Lower leg skin (tissue), 4 donors: Measurements from ENCODE around the gene ST6GAL1. TPM values are rescaled to one million over a fixed set of nuclear protein-coding genes. Genes with fewer than 3 reads are reported as not detected.

Experiments
- DNase-seq, 2 donors: peaks; one replicate each; pipeline ENCODE4 v3.0.0-alpha.2; 2019; ENCODE audit warnings: low spot score in 2 of 2
- H3K4me3 ChIP-seq: fragments of 200-600 bp; sonication (generic); 2 replicates; pipeline ENCODE4 v1.5.1; 2017; ENCODE audit warnings: mild to moderate bottlenecking, low read depth; ENCODE audit not compliant: poor library complexity, severe bottlenecking
- POLR2A ChIP-seq, 2 donors: fragments of 450-650 bp; IDR thresholded peaks; one replicate each; pipeline ENCODE4 v1.6.1; 2016 to 2017; ENCODE audit warnings: antibody characterized with exemption in 2 of 2, mild to moderate bottlenecking in 1 of 2, moderate library complexity in 1 of 2
- WGBS, 2 donors: methylation state at CpG; one replicate each; pipeline ENCODE4 v1.1.5; 2018; 5-methylcytosine and 5-hydroxymethylcytosine counted together
- intact Hi-C: fragments of 100-400 bp; cut with DNase I; formaldehyde crosslinking; loops from one replicate; pipeline ENCODE4 v1.15.0; 2023; ENCODE audit warnings: low total_unique reads
- total RNA-seq, 4 donors: library from RNA; depleted of rRNA; stranded (reverse); fragments of >200 nt; gene quantifications; one replicate each; pipeline ENCODE4 v1.1.0, GENCODE V29; 2016
- TF ChIP-seq, protein P1 (sequence below), 3 donors: fragments of 450-650 bp; IDR thresholded peaks; one replicate each; pipeline ENCODE4 v1.5.1; 2016; ENCODE audit warnings: antibody characterized with exemption in 3 of 3, mild to moderate bottlenecking in 3 of 3, moderate library complexity in 2 of 3

ST6GAL1 gene
- total RNA-seq, 4 donors from 2014 or later = 12.8 to 44.5 (median 25.2) TPM

DNA sequence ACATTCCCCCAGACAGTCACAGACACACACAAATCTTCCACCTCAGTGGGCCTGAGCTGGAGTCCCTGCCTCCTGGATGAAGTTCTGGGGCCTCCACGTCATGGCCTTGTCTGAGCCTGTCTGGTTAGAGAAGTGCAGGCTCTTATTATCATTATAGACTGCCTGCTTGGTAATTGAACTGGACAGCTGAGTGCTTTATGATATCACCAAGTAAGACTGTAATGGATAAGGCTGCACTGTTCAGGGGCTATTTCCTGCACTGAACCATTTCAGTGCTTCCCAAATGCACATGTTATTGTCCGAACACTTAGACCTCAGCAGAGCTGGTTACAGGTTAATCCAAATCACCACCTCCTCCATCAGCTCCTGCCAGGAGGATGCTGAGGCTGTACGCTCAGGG, 8.7 kb upstream of the ST6GAL1 start:
- DNase-seq = no peak
- WGBS, 2 donors = 75 to 86% methylated on average over 3 of the region's 3 CpGs
- no peak for TF ChIP-seq POLR2A (IDR thresholded peaks at IDR 0.05)
- TF ChIP-seq, protein P1, sequence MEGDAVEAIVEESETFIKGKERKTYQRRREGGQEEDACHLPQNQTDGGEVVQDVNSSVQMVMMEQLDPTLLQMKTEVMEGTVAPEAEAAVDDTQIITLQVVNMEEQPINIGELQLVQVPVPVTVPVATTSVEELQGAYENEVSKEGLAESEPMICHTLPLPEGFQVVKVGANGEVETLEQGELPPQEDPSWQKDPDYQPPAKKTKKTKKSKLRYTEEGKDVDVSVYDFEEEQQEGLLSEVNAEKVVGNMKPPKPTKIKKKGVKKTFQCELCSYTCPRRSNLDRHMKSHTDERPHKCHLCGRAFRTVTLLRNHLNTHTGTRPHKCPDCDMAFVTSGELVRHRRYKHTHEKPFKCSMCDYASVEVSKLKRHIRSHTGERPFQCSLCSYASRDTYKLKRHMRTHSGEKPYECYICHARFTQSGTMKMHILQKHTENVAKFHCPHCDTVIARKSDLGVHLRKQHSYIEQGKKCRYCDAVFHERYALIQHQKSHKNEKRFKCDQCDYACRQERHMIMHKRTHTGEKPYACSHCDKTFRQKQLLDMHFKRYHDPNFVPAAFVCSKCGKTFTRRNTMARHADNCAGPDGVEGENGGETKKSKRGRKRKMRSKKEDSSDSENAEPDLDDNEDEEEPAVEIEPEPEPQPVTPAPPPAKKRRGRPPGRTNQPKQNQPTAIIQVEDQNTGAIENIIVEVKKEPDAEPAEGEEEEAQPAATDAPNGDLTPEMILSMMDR (IDR thresholded peaks at IDR 0.05) = no peak
- H3K4me3 ChIP-seq = no peak overlapping the region
- intact Hi-C loops = no loop called here

GRCh38 chr3:186922224-186922623, 8.1 kb upstream of the ST6GAL1 start:
- no peak overlapping the region for H3K4me3 ChIP-seq
- intact Hi-C loops = no loop called here
- 94 to 95% methylated on average over 9 of the region's 9 CpGs for WGBS, 2 donors
- TF ChIP-seq POLR2A (IDR thresholded peaks at IDR 0.05) = no peak
- TF ChIP-seq, protein P1 (IDR thresholded peaks at IDR 0.05) = no peak
- no peak for DNase-seq

- H3K4me3 ChIP-seq = no peak overlapping the region
- DNase-seq = no peak
- intact Hi-C loops = no loop called here
- TF ChIP-seq, protein P1 (IDR thresholded peaks at IDR 0.05) = no peak
- TF ChIP-seq POLR2A (IDR thresholded peaks at IDR 0.05) = no peak
- WGBS, 2 donors = 60 to 66% methylated on average over 5 of the region's 5 CpGs
These were observed 7.5 kb upstream of the ST6GAL1 start for GRCh38 chr3:186922790-186923189.

GRCh38 chr3:186923241-186923640, 7.1 kb upstream of the ST6GAL1 start:
- no peak overlapping the region for H3K4me3 ChIP-seq
- intact Hi-C loops = no loop called here
- 90 to 93% methylated on average over 3 of the region's 3 CpGs for WGBS, 2 donors
- no peak for DNase-seq
- TF ChIP-seq POLR2A (IDR thresholded peaks at IDR 0.05) = no peak
- TF ChIP-seq, protein P1 (IDR thresholded peaks at IDR 0.05) = no peak

- no peak for DNase-seq
- 98 to 100% methylated on average over 1 of the region's 1 CpG for WGBS, 2 donors
- TF ChIP-seq POLR2A (IDR thresholded peaks at IDR 0.05) = no peak
- TF ChIP-seq, protein P1 (IDR thresholded peaks at IDR 0.05) = no peak
- intact Hi-C loops = no loop called here
- no peak overlapping the region for H3K4me3 ChIP-seq
These were observed 4.5 kb upstream of the ST6GAL1 start for GRCh38 chr3:186925826-186926225.

DNA sequence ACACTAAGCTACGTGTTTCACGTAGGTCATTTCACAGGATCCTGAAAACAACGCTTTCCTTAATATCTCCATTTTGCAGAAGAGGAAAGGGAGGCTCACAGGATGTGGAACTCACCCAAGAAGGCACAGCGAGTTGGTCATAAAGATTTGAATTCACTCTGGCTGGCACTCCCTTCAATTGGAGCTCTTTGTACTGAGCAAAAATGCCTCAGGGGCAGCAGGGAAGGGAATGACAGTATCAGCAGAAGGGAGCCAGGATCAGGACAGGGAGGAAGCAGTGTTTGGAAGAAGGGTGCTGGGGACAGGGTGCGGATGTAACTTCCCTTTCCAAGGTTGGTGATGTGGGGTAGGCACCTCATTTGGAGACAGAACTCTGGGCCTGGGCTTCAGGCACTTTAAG, 1.1 kb upstream of the ST6GAL1 start:
- TF ChIP-seq POLR2A (IDR thresholded peaks at IDR 0.05) = no peak
- TF ChIP-seq, protein P1 (IDR thresholded peaks at IDR 0.05) = no peak
- WGBS, 2 donors = 54 to 65% methylated on average over 5 of the region's 5 CpGs
- intact Hi-C loops = no loop called here
- no peak overlapping the region for H3K4me3 ChIP-seq
- DNase-seq = no peak
